Gastroesophageal sphincter (tissue), 3 donors: Measurements from ENCODE around the gene OSCP1.

Experiments
- EP300 ChIP-seq: sonication (generic); formaldehyde crosslinking; IDR thresholded peaks from one replicate; pipeline ENCODE4 v1.6.1; 2017; ENCODE audit warnings: antibody characterized with exemption, mild to moderate bottlenecking
- POLR2A ChIP-seq, 2 donors: fragments of 450-650 bp; IDR thresholded peaks; one replicate each; pipeline ENCODE4 v1.6.1; 2017; ENCODE audit warnings: antibody characterized with exemption in 2 of 2, mild to moderate bottlenecking in 2 of 2, moderate library complexity in 1 of 2
- POLR2AphosphoS5 ChIP-seq: sonication (generic); formaldehyde crosslinking; IDR thresholded peaks from one replicate; pipeline ENCODE4 v1.6.1; 2017; ENCODE audit warnings: antibody characterized with exemption
- TF ChIP-seq, protein P1 (sequence below), 4 experiments: fragments of 200-600 bp in 2 of 4; fragments of 450-650 bp in 2 of 4; sonication (generic) in 1 of 4; IDR thresholded peaks; one replicate each; pipeline ENCODE4 v1.5.1; 2017 to 2019; ENCODE audit warnings: antibody characterized with exemption in 4 of 4, mild to moderate bottlenecking in 2 of 4, moderate library complexity in 2 of 4

DNA sequence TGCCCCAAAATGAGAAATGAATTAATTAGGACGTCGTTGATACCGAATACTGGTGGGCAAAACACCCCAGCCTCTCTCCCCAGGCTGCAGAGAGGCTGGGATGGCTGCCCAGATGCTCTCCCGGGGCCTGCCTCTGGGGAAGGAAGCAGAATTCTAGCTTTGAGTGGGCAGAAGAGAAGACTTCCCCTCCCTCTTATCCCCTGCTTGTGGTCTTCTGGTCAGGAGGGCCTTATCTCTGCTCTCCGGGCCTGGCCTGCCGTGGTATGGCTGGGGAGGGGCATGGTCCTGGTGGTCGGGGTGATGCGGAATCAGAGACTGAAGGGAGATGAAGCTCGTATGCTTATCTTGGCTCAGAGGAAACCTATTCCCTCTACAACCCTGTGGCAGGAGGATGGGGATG lies 42.2 kb upstream of the OSCP1 start:
- TF ChIP-seq EP300 (no peak), POLR2AphosphoS5 (no peak), POLR2A (IDR thresholded peaks at IDR 0.05) (no peak)
- TF ChIP-seq, protein P1, sequence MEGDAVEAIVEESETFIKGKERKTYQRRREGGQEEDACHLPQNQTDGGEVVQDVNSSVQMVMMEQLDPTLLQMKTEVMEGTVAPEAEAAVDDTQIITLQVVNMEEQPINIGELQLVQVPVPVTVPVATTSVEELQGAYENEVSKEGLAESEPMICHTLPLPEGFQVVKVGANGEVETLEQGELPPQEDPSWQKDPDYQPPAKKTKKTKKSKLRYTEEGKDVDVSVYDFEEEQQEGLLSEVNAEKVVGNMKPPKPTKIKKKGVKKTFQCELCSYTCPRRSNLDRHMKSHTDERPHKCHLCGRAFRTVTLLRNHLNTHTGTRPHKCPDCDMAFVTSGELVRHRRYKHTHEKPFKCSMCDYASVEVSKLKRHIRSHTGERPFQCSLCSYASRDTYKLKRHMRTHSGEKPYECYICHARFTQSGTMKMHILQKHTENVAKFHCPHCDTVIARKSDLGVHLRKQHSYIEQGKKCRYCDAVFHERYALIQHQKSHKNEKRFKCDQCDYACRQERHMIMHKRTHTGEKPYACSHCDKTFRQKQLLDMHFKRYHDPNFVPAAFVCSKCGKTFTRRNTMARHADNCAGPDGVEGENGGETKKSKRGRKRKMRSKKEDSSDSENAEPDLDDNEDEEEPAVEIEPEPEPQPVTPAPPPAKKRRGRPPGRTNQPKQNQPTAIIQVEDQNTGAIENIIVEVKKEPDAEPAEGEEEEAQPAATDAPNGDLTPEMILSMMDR (IDR thresholded peaks at IDR 0.05) = no peak
